ENCODE measurements around the gene LINC00237. TPM values are rescaled to one million over a fixed set of nuclear protein-coding genes. Genes with fewer than 3 reads are reported as not detected.

Gene LINC00237
- total RNA-seq, 1 donor from 2014 or later, result not detected

DNA sequence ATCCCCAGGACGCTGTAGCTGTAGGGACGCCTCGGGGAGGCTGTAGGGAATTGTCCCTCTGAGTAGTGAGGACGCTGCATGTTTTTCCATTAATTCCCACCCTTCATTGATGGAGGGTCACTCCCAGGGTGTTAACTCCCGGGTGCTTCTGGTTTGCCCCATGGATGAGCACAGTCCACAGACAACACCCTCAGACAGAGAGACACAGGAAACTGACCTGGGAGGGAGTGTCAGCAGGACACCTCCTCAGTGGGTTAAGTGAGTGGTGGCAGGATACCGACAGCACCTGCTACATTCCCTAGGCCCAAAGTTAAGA is 53.5 kb downstream of the LINC00237 start:
- DNase-seq (ENCODE audit: low spot score in 2 of 2, unreplicated experiment in 2 of 2), result no peak
- Mint-ChIP-seq H3K27ac (no peak overlapping the region), H3K9me3 (peaks cover 11% of the 10 kb centered on the region), H3K27me3 (ENCODE audit: low read depth) (peaks cover 13% of the 10 kb centered on the region), H3K4me3 (no peak overlapping the region), H3K4me1 (peaks cover 16% of the 10 kb centered on the region), H3K36me3 (no peaks in the 10 kb centered on the region)
- TF ChIP-seq CTCF (IDR thresholded peaks at IDR 0.05; ENCODE audit: unreplicated experiment), result no peak

- H3K4me1 Mint-ChIP-seq, result peaks cover 16% of the 10 kb centered on the region
- no peak overlapping the region for H3K27ac Mint-ChIP-seq
- peaks cover 12% of the 10 kb centered on the region for H3K27me3 Mint-ChIP-seq (ENCODE audit: low read depth)
- DNase-seq (ENCODE audit: low spot score in 2 of 2, unreplicated experiment in 2 of 2), result no peak
- H3K4me3 Mint-ChIP-seq, result no peak overlapping the region
- H3K36me3 Mint-ChIP-seq, result no peaks in the 10 kb centered on the region
- no peak for TF ChIP-seq CTCF (IDR thresholded peaks at IDR 0.05; ENCODE audit: unreplicated experiment)
- peaks cover 11% of the 10 kb centered on the region for H3K9me3 Mint-ChIP-seq
Observed at GRCh38 chr20:21052241-21052640, 53.9 kb downstream of the LINC00237 start.

DNA sequence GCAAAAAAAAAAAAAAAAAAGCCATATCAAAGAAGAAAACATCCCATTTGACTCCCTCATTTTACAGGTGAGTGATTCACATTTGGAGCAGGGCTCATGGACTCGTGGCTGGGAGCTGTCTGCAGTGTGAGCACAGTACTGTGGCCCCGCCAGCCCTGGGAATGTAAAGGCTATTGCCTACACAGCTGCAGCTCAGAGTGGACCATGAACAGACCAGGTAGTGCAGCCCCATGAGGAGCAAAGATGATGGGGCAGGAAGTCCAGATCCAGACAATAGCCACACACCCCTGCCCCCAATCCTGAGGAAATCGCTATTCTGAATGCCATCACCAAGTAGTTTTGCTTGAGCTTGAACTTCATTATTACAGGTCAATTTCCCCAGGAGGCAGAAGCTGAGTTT is 55.4 kb downstream of the LINC00237 start:
- Mint-ChIP-seq H3K9me3 (peaks cover 11% of the 10 kb centered on the region), H3K36me3 (no peaks in the 10 kb centered on the region), H3K4me1 (peaks cover 21% of the 10 kb centered on the region), H3K4me3 (no peak overlapping the region), H3K27ac (no peak overlapping the region), H3K27me3 (ENCODE audit: low read depth) (peaks cover 3% of the 10 kb centered on the region)
- DNase-seq (ENCODE audit: low spot score in 2 of 2, unreplicated experiment in 2 of 2), result no peak
- TF ChIP-seq CTCF (IDR thresholded peaks at IDR 0.05; ENCODE audit: unreplicated experiment), result no peak

DNA sequence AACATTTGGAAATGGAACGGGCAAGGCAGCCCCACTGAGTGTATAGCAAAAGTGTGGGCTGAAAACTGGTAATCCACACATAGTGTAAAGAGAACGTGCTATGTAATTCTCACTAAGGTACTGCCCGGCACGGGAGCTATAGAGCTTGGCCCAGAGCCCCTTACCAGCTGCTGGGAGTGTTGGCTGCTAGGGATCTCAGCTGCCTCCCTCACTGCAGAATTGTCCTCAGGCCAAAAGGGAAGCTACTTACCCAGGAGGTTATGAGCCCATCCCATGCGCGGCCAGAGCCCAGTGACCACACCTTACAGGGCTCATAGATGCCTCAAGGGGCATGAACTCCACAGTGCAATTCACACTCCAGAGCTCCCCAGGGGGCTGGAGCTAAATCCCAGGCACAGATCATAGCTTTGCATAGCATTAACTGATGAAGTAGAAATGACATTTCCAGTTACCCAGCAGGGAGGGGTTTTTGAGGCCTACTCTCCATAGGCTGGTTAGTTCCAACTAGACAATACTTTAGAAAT is 56.8 kb downstream of the LINC00237 start:
- H3K27me3 Mint-ChIP-seq (ENCODE audit: low read depth), result no peaks in the 10 kb centered on the region
- DNase-seq (ENCODE audit: low spot score in 2 of 2, unreplicated experiment in 2 of 2), result no peak
- no peak for TF ChIP-seq CTCF (IDR thresholded peaks at IDR 0.05; ENCODE audit: unreplicated experiment)
- no peak overlapping the region for H3K27ac Mint-ChIP-seq
- H3K9me3 Mint-ChIP-seq, result peaks cover 11% of the 10 kb centered on the region
- no peaks in the 10 kb centered on the region for H3K36me3 Mint-ChIP-seq
- H3K4me1 Mint-ChIP-seq, result peaks cover 21% of the 10 kb centered on the region
- no peak overlapping the region for H3K4me3 Mint-ChIP-seq

GRCh38 chr20:21048841-21049273 is 57.3 kb downstream of the LINC00237 start:
- H3K27me3 Mint-ChIP-seq (ENCODE audit: low read depth), result no peaks in the 10 kb centered on the region
- H3K4me1 Mint-ChIP-seq, result peaks cover 21% of the 10 kb centered on the region
- H3K9me3 Mint-ChIP-seq, result peaks cover 11% of the 10 kb centered on the region
- TF ChIP-seq CTCF (IDR thresholded peaks at IDR 0.05; ENCODE audit: unreplicated experiment), result no peak
- no peak overlapping the region for H3K27ac Mint-ChIP-seq
- H3K36me3 Mint-ChIP-seq, result no peaks in the 10 kb centered on the region
- no peak overlapping the region for H3K4me3 Mint-ChIP-seq
- no peak for DNase-seq (ENCODE audit: low spot score in 2 of 2, unreplicated experiment in 2 of 2)

GRCh38 chr20:21047981-21048380 is 58.2 kb downstream of the LINC00237 start:
- no peaks in the 10 kb centered on the region for H3K36me3 Mint-ChIP-seq
- peaks cover 11% of the 10 kb centered on the region for H3K9me3 Mint-ChIP-seq
- no peaks in the 10 kb centered on the region for H3K27me3 Mint-ChIP-seq (ENCODE audit: low read depth)
- no peak overlapping the region for H3K4me3 Mint-ChIP-seq
- no peak for TF ChIP-seq CTCF (IDR thresholded peaks at IDR 0.05; ENCODE audit: unreplicated experiment)
- H3K4me1 Mint-ChIP-seq, result peaks cover 13% of the 10 kb centered on the region
- no peak for DNase-seq (ENCODE audit: low spot score in 2 of 2, unreplicated experiment in 2 of 2)
- no peak overlapping the region for H3K27ac Mint-ChIP-seq
